ENCODE data around the gene OR4M1.
"Not testable (repeated sequence)": the region's sequence is repeated elsewhere in the genome, so short reads cannot be mapped to it uniquely, and the experiment has no call there.

Gene OR4M1

GRCh38 chr14:19821016-19821415 lies 47.7 kb downstream of the OR4M1 start:
- DNase-seq (ENCODE audit: low read depth in 3 of 3, low spot score in 1 of 3): not testable (repeated sequence)

DNA sequence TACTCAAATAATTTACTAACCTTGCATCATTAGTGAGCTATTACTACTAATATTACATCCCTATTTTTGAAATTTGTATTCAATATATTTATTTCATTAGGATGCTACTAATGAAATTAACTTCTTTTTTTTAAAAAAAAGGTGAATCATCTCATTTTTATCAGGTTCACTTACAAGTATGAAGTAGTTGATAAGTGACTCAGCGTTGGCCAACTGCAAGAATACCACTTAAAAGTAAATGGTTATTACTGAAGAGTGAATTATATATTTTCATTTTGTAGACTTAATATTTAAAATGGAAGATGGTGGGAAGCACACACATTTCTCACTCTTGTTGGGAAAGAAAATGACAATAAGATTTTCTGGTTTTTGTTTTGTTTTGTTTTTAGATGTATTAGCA lies 49.9 kb downstream of the OR4M1 start:
- no peak for DNase-seq (ENCODE audit: low read depth in 3 of 3, low spot score in 1 of 3)

GRCh38 chr14:19823765-19824164 lies 50.5 kb downstream of the OR4M1 start:
- no peak for DNase-seq (ENCODE audit: low read depth in 3 of 3, low spot score in 1 of 3)

- not testable (repeated sequence) for DNase-seq (ENCODE audit: low read depth in 3 of 3, low spot score in 1 of 3)
These were observed 54.4 kb downstream of the OR4M1 start for GRCh38 chr14:19827626-19828244.

- no peak for DNase-seq (ENCODE audit: low read depth in 3 of 3, low spot score in 1 of 3)
These were observed 55.0 kb downstream of the OR4M1 start for GRCh38 chr14:19828314-19828713.

All from stimulated activated CD4-positive, alpha-beta T cell treated with anti-CD3 and anti-CD28 coated beads, TNF-alpha, amount 100 ng/mL, for 1 hour (primary cell).